H9 (cell line): ENCODE data around the gene TMC2. TPM values are rescaled to one million over a fixed set of nuclear protein-coding genes. Genes with fewer than 3 reads are reported as not detected.

Experiments
- DNase-seq: peaks from one replicate; pipeline ENCODE4 v3.0.0-alpha.2; 2017
- H2AFZ ChIP-seq: one replicate; pipeline ENCODE4 v1.6.1; 2013; ENCODE audit warnings: mild to moderate bottlenecking, low read length, control low read depth, moderate library complexity
- H2AK5ac ChIP-seq: 2 replicates; pipeline ENCODE4 v1.6.1; 2013; ENCODE audit warnings: low read length, control low read depth, mixed read lengths; ENCODE audit not compliant: insufficient read length
- H2BK120ac ChIP-seq: one replicate; pipeline ENCODE4 v1.6.1; 2013; ENCODE audit warnings: low read depth, mild to moderate bottlenecking, low read length, control low read depth, inconsistent platforms; ENCODE audit not compliant: poor library complexity, severe bottlenecking
- H2BK12ac ChIP-seq: 2 replicates; pipeline ENCODE4 v1.6.1; 2013; ENCODE audit warnings: low read length, control low read depth, mixed read lengths, low read depth; ENCODE audit not compliant: insufficient read length
- H2BK15ac ChIP-seq: 2 replicates; pipeline ENCODE4 v1.6.1; 2013; ENCODE audit warnings: low read depth, low read length, control low read depth
- H2BK20ac ChIP-seq: one replicate; pipeline ENCODE4 v1.6.1; 2013; ENCODE audit warnings: low read depth, mild to moderate bottlenecking, low read length, control low read depth, inconsistent platforms; ENCODE audit not compliant: poor library complexity, severe bottlenecking
- H2BK5ac ChIP-seq: 2 replicates; pipeline ENCODE4 v1.6.1; 2013; ENCODE audit warnings: low read length, control low read depth, mixed read lengths; ENCODE audit not compliant: insufficient read length
- H3K14ac ChIP-seq: 2 replicates; pipeline ENCODE4 v1.6.1; 2013; ENCODE audit warnings: low read length, control low read depth; ENCODE audit not compliant: insufficient read depth
- H3K18ac ChIP-seq: 2 replicates; pipeline ENCODE4 v1.6.1; 2013; ENCODE audit warnings: low read depth, mild to moderate bottlenecking, mixed read lengths, low read length, control low read depth; ENCODE audit not compliant: insufficient read length
- H3K23ac ChIP-seq: 2 replicates; pipeline ENCODE4 v1.6.1; 2013; ENCODE audit warnings: low read length, control low read depth, mixed read lengths, low read depth; ENCODE audit not compliant: insufficient read length
- H3K23me2 ChIP-seq: 2 replicates; pipeline ENCODE4 v1.6.1; 2013; ENCODE audit warnings: low read depth, mild to moderate bottlenecking, mixed read lengths, low read length, control low read depth; ENCODE audit not compliant: insufficient read length, poor library complexity, severe bottlenecking
- H3K27ac ChIP-seq: 2 replicates; pipeline ENCODE4 v1.5.1; 2013; ENCODE audit warnings: low read length, control low read depth, mixed read lengths, low read depth; ENCODE audit not compliant: insufficient read length
- H3K27me3 ChIP-seq: 2 replicates; pipeline ENCODE4 v1.6.1; 2013; ENCODE audit warnings: low read length, control low read depth, inconsistent platforms; ENCODE audit not compliant: insufficient read depth
- H3K4ac ChIP-seq: 2 replicates; pipeline ENCODE4 v1.6.1; 2013; ENCODE audit warnings: low read depth, mild to moderate bottlenecking, control low read depth, inconsistent platforms, low read length, moderate library complexity
- H3K4me1 ChIP-seq: 2 replicates; pipeline ENCODE4 v1.6.1; 2013; ENCODE audit warnings: low read length, control low read depth, inconsistent platforms; ENCODE audit not compliant: insufficient read depth
- H3K4me2 ChIP-seq: 2 replicates; pipeline ENCODE4 v1.6.1; 2013; ENCODE audit warnings: low read length, control low read depth, mixed read lengths; ENCODE audit not compliant: insufficient read length, insufficient read depth
- H3K56ac ChIP-seq: 2 replicates; pipeline ENCODE4 v1.6.1; 2013; ENCODE audit warnings: low read depth, mild to moderate bottlenecking, mixed read lengths, low read length, control low read depth; ENCODE audit not compliant: insufficient read length
- H3K79me1 ChIP-seq: 2 replicates; pipeline ENCODE4 v1.6.1; 2013; ENCODE audit warnings: low read depth, mild to moderate bottlenecking, moderate library complexity, low read length, control low read depth, inconsistent platforms; ENCODE audit not compliant: insufficient read depth, poor library complexity, severe bottlenecking
- H3K79me2 ChIP-seq: 2 replicates; pipeline ENCODE4 v1.6.1; 2013; ENCODE audit warnings: low read length, control low read depth, inconsistent platforms; ENCODE audit not compliant: insufficient read depth
- H3K9ac ChIP-seq: 2 replicates; pipeline ENCODE4 v1.6.1; 2013; ENCODE audit warnings: low read length, control low read depth, mixed read lengths; ENCODE audit not compliant: insufficient read length; ENCODE audit errors: extremely low read depth
- H3K9me3 ChIP-seq: one replicate; pipeline ENCODE4 v1.6.1; 2013; ENCODE audit warnings: low read depth, low read length, inconsistent platforms; ENCODE audit not compliant: control insufficient read depth
- H3T11ph ChIP-seq: one replicate; pipeline ENCODE4 v1.6.1; 2013; ENCODE audit warnings: mild to moderate bottlenecking, low read length, control low read depth, inconsistent platforms
- H4K20me1 ChIP-seq: one replicate; pipeline ENCODE4 v1.6.1; 2013; ENCODE audit not compliant: control insufficient read depth, insufficient read length, insufficient read depth
- H4K5ac ChIP-seq: 2 replicates; pipeline ENCODE4 v1.6.1; 2013; ENCODE audit warnings: low read depth, mild to moderate bottlenecking, mixed read lengths, low read length, control low read depth; ENCODE audit not compliant: insufficient read length
- H4K8ac ChIP-seq: replicated peaks from 2 replicates; pipeline ENCODE4 v1.6.1; 2013; ENCODE audit warnings: low read length, control low read depth, mixed read lengths, low read depth; ENCODE audit not compliant: insufficient read length
- H4K91ac ChIP-seq: 2 replicates; pipeline ENCODE4 v1.6.1; 2013; ENCODE audit warnings: low read depth, mild to moderate bottlenecking, moderate library complexity, mixed read lengths, low read length, control low read depth; ENCODE audit not compliant: insufficient read length
- H3K27ac Mint-ChIP-seq, 3 experiments: 2 replicates in 2 of 3; 3 replicates in 1 of 3; pipeline ENCODE4 v1.8.0; 2020 to 2021; ENCODE audit warnings: mixed read lengths in 3 of 3, mild to moderate bottlenecking in 1 of 3, moderate library complexity in 1 of 3
- H3K27me3 Mint-ChIP-seq: 2 replicates; pipeline ENCODE4 v1.8.0; 2021; ENCODE audit warnings: low read depth, mild to moderate bottlenecking, moderate library complexity, mixed read lengths
- H3K36me3 Mint-ChIP-seq, 3 experiments: 2 replicates in 2 of 3; 3 replicates in 1 of 3; pipeline ENCODE4 v1.8.0; 2020 to 2021; ENCODE audit warnings: low read depth in 3 of 3, mixed read lengths in 3 of 3; ENCODE audit not compliant: insufficient read depth in 1 of 3
- H3K4me1 Mint-ChIP-seq, 2 experiments: 2 replicates each; pipeline ENCODE4 v1.8.0; 2020; ENCODE audit warnings: mixed read lengths in 2 of 2
- H3K4me3 Mint-ChIP-seq, 2 experiments: 2 replicates in 1 of 2; 3 replicates in 1 of 2; pipeline ENCODE4 v1.8.0; 2020 to 2021; ENCODE audit warnings: mild to moderate bottlenecking in 2 of 2, mixed read lengths in 2 of 2, moderate library complexity in 1 of 2
- H3K9me3 Mint-ChIP-seq, 2 experiments: 2 replicates in 1 of 2; 3 replicates in 1 of 2; pipeline ENCODE4 v1.8.0; 2020; ENCODE audit warnings: mild to moderate bottlenecking in 2 of 2, mixed read lengths in 2 of 2, moderate library complexity in 1 of 2
- WGBS: extraction: QIAGEN DNeasy Blood & Tissue Kit; methylation state at CpG from one replicate; pipeline ENCODE4 v1.1.7; 2013; ENCODE audit warnings: missing lambda C conversion rate, low lambda C conversion rate, mixed read lengths; ENCODE audit not compliant: insufficient read length; ENCODE audit errors: extremely low coverage; 5-methylcytosine and 5-hydroxymethylcytosine counted together
- total RNA-seq: library from RNA; stranded (reverse); gene quantifications from 2 replicates; pipeline ENCODE4 v1.2.1, GENCODE V29; 2021
- TF ChIP-seq, protein P1 (sequence below): fragments of 200-600 bp; sonication (generic); conservative IDR thresholded peaks from 3 replicates; pipeline ENCODE4 v1.8.0; 2021; ENCODE audit warnings: antibody characterized with exemption, mild to moderate bottlenecking

The TMC2 gene
- total RNA-seq, 1 experiment from 2014 or later = not detected

DNA sequence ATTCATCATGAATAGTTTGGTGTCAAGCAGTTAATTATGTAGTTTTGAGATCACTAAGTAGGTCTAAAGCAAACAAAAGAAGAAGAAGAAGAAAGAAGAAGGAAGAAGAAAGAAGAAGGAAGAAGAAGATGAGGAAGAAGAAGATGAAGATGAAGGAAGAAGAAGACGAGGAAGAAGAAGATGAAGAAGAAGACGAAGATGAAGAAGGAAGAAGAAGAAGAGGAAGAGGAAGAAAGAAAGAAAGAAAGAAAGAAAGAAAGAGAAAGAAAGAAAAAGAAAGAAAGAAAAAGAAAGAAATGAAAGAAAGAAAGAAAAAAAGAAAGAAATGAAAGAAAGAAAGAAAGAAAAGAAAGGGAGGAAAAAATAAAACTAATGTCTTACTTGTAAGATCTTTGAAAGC is 9.2 kb downstream of the TMC2 start:
- Histone ChIP-seq H4K8ac (no peak overlapping the region), H3K9ac (no peak overlapping the region), H3K4me1 (no peaks in the 10 kb centered on the region), H2BK15ac (no peak overlapping the region), H3K14ac (no peak overlapping the region), H2BK20ac (no peak overlapping the region), H3K23me2 (no peaks in the 10 kb centered on the region), H3K18ac (no peak overlapping the region), H4K91ac (no peak overlapping the region), H4K20me1 (no peaks in the 10 kb centered on the region), H2BK5ac (no peak overlapping the region), H2AFZ (no peak overlapping the region), H4K5ac (no peak overlapping the region), H3K79me2 (no peaks in the 10 kb centered on the region), H2BK12ac (no peak overlapping the region), H2BK120ac (no peak overlapping the region), H3K4ac (no peak overlapping the region), H2AK5ac (no peak overlapping the region), H3K9me3 (no peaks in the 10 kb centered on the region), H3K27me3 (no peaks in the 10 kb centered on the region), H3K4me2 (no peak overlapping the region), H3T11ph (no peak overlapping the region), H3K56ac (no peak overlapping the region), H3K27ac (no peak overlapping the region), H3K79me1 (no peaks in the 10 kb centered on the region), H3K23ac (no peak overlapping the region)
- TF ChIP-seq, protein P1, sequence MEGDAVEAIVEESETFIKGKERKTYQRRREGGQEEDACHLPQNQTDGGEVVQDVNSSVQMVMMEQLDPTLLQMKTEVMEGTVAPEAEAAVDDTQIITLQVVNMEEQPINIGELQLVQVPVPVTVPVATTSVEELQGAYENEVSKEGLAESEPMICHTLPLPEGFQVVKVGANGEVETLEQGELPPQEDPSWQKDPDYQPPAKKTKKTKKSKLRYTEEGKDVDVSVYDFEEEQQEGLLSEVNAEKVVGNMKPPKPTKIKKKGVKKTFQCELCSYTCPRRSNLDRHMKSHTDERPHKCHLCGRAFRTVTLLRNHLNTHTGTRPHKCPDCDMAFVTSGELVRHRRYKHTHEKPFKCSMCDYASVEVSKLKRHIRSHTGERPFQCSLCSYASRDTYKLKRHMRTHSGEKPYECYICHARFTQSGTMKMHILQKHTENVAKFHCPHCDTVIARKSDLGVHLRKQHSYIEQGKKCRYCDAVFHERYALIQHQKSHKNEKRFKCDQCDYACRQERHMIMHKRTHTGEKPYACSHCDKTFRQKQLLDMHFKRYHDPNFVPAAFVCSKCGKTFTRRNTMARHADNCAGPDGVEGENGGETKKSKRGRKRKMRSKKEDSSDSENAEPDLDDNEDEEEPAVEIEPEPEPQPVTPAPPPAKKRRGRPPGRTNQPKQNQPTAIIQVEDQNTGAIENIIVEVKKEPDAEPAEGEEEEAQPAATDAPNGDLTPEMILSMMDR = no peak
- H3K27me3 Mint-ChIP-seq = peaks cover 74% of the 10 kb centered on the region
- H3K4me3 Mint-ChIP-seq = no peak overlapping the region
- H3K36me3 Mint-ChIP-seq = no peaks in the 10 kb centered on the region
- no peak for DNase-seq
- no peak overlapping the region for H3K27ac Mint-ChIP-seq
- no peaks in the 10 kb centered on the region for H3K4me1 Mint-ChIP-seq
- H3K9me3 Mint-ChIP-seq = no peaks in the 10 kb centered on the region
- WGBS = 96% methylated on average over 2 of the region's 2 CpGs
